GM12878 (cell line): ENCODE results near the gene BLACAT1. TPM values are rescaled to one million over a fixed set of nuclear protein-coding genes. Genes with fewer than 3 reads are reported as not detected.

Experiments
- ATAC-seq: fragments of 200-7000 bp; cut with Tn5 transposase; 3 replicates; pipeline ENCODE4 v1.9.1; 2020; ENCODE audit warnings: mild to moderate bottlenecking, moderate library complexity
- BruUV-seq: library from RNA; stranded (reverse); fragments of 400-500 nt; replicated peaks from 2 replicates; lab custom pipeline; 2021; lab: Mats Ljungman, UMichigan
- CTCF ChIA-PET: fragments of 300-600 bp; sonication (Branson Sonifier 250); formaldehyde crosslinking; extraction: SDS; loops from one replicate; lab custom pipeline; 2021; ENCODE audit warnings: inconsistent platforms; lab: Yijun Ruan, JAX
- POLR2A ChIA-PET: fragments of 350-600 bp; formaldehyde crosslinking; extraction: SDS; loops from one replicate; lab custom pipeline; 2021; ENCODE audit warnings: inconsistent platforms; lab: Charles Lee
- RAD21 ChIA-PET: fragments of 300-600 bp; sonication (Branson Sonifier 250); formaldehyde crosslinking; loops from one replicate; lab custom pipeline; 2023; ENCODE audit warnings: antibody characterized with exemption; ENCODE audit not compliant: unreplicated experiment; lab: Charles Lee
- SMC1A ChIA-PET: fragments of 300-600 bp; sonication (Branson Sonifier 250); formaldehyde crosslinking; loops from one replicate; lab custom pipeline; 2023; ENCODE audit not compliant: unreplicated experiment, uncharacterized antibody; lab: Charles Lee
- DNase-seq: peaks from one replicate; pipeline ENCODE4 v3.0.0-alpha.2; 2011; ENCODE audit warnings: low read depth, low spot score
- FAIRE-seq: peaks from 3 replicates; lab custom pipeline; 2011; peaks lifted over from hg19 to GRCh38; lab: Jason Lieb, UNC
- H2AFZ ChIP-seq: 2 replicates; pipeline ENCODE4 v1.6.0; 2011; ENCODE audit warnings: low read depth, low read length, control low read depth; ENCODE audit not compliant: control insufficient read depth
- H3K27ac ChIP-seq: 2 replicates; pipeline ENCODE4 v1.5.1; 2011; ENCODE audit warnings: control low read depth; ENCODE audit not compliant: control insufficient read depth, insufficient read depth
- H3K27me3 ChIP-seq, 2 experiments: replicated peaks in 1 of 2; 2 replicates each; pipeline versions ENCODE4 v1.6.0 to v1.6.1; 2011; ENCODE audit warnings: low read length in 1 of 2; ENCODE audit not compliant: control insufficient read depth in 2 of 2, insufficient read depth in 2 of 2
- H3K36me3 ChIP-seq, 2 experiments: 2 replicates each; pipeline ENCODE4 v1.5.1; 2011; ENCODE audit warnings: low read length in 1 of 2; ENCODE audit not compliant: control insufficient read depth in 2 of 2, insufficient read depth in 2 of 2
- H3K4me1 ChIP-seq: 2 replicates; pipeline ENCODE4 v1.6.1; 2011; ENCODE audit warnings: mild to moderate bottlenecking, low read length, moderate library complexity, mixed read lengths; ENCODE audit not compliant: control insufficient read depth, insufficient read depth
- H3K4me2 ChIP-seq: 2 replicates; pipeline ENCODE4 v1.6.0; 2011; ENCODE audit warnings: control low read depth; ENCODE audit not compliant: control insufficient read depth, insufficient read depth
- H3K4me3 ChIP-seq: fragments of 200-600 bp; sonication (generic); 2 replicates; pipeline ENCODE4 v1.5.1; 2016
- H3K79me2 ChIP-seq: 2 replicates; pipeline ENCODE4 v1.6.0; 2011; ENCODE audit warnings: low read length; ENCODE audit not compliant: control insufficient read depth, insufficient read depth
- H3K9ac ChIP-seq: 2 replicates; pipeline ENCODE4 v1.8.0; 2011; ENCODE audit warnings: low read length, control low read depth, mixed read lengths; ENCODE audit not compliant: control insufficient read depth, insufficient read depth
- H3K9me3 ChIP-seq: replicated peaks from 3 replicates; pipeline ENCODE4 v1.5.1; 2011; ENCODE audit warnings: mild to moderate bottlenecking, low read length; ENCODE audit not compliant: control insufficient read depth, insufficient read depth
- H4K20me1 ChIP-seq: 2 replicates; pipeline ENCODE4 v1.6.0; 2011; ENCODE audit not compliant: control insufficient read depth, insufficient read depth
- ATF7 ChIP-seq: fragments of 450-650 bp; IDR thresholded peaks from 2 replicates; pipeline ENCODE4 v1.6.1; 2016; ENCODE audit warnings: low read depth, mild to moderate bottlenecking
- HCFC1 ChIP-seq: fragments of 150-350 bp; IDR thresholded peaks from 2 replicates; pipeline ENCODE4 v1.6.1; 2014; ENCODE audit warnings: low read length
- HDGF ChIP-seq: fragments of 450-650 bp; IDR thresholded peaks from 2 replicates; pipeline ENCODE4 v1.6.1; 2016; ENCODE audit warnings: antibody characterized with exemption
- KDM1A ChIP-seq: fragments of 200-600 bp; sonication (generic); IDR thresholded peaks from 2 replicates; pipeline ENCODE4 v1.6.1; 2016; ENCODE audit warnings: borderline replicate concordance
- LARP7 ChIP-seq: fragments of 450-650 bp; IDR thresholded peaks from 2 replicates; pipeline ENCODE4 v1.6.1; 2017; ENCODE audit warnings: mild to moderate bottlenecking
- MEF2B ChIP-seq: fragments of 450-650 bp; IDR thresholded peaks from 2 replicates; pipeline ENCODE4 v1.6.1; 2018; ENCODE audit warnings: mild to moderate bottlenecking, moderate library complexity; ENCODE audit not compliant: partially characterized antibody, poor library complexity, severe bottlenecking
- NFYA ChIP-seq: IDR thresholded peaks from 2 replicates; pipeline ENCODE4 v1.6.1; 2011; ENCODE audit warnings: low read depth, mild to moderate bottlenecking, low read length, improper control_type of control experiment, borderline replicate concordance
- POLR2AphosphoS2 ChIP-seq: IDR thresholded peaks from 2 replicates; pipeline ENCODE4 v1.6.1; 2011; ENCODE audit warnings: low read depth, mild to moderate bottlenecking, low read length, improper control_type of control experiment, moderate library complexity
- POU2F2 ChIP-seq: IDR thresholded peaks from 3 replicates; pipeline ENCODE4 v1.6.1; 2011; ENCODE audit warnings: low read depth, mild to moderate bottlenecking, low read length, borderline replicate concordance
- SREBF2 ChIP-seq: IDR thresholded peaks from 2 replicates; pipeline ENCODE4 v1.6.1; 2012; ENCODE audit warnings: mild to moderate bottlenecking, low read length
- TAF1 ChIP-seq: IDR thresholded peaks from 2 replicates; pipeline ENCODE4 v1.6.1; 2011; ENCODE audit warnings: mild to moderate bottlenecking, low read depth, low read length, borderline replicate concordance
- TBL1XR1 ChIP-seq: IDR thresholded peaks from 2 replicates; pipeline ENCODE4 v1.6.1; 2012; ENCODE audit warnings: low read depth, low read length, improper control_type of control experiment
- YY1 ChIP-seq: IDR thresholded peaks from 2 replicates; pipeline ENCODE4 v1.6.1; 2011; ENCODE audit warnings: low read depth, mild to moderate bottlenecking, low read length
- ZNF274 ChIP-seq: IDR thresholded peaks from one replicate; pipeline ENCODE4 v1.8.0; 2011; ENCODE audit not compliant: insufficient read length, insufficient read depth
- WGBS: methylation state at CpG from one replicate; pipeline ENCODE4 v1.1.6; 2016; ENCODE audit warnings: low lambda C conversion rate; ENCODE audit not compliant: insufficient replicate concordance, insufficient coverage; ENCODE audit errors: missing lambda C conversion rate; 5-methylcytosine and 5-hydroxymethylcytosine counted together
- in situ Hi-C: fragments of 300-500 bp; cut with MboI; formaldehyde crosslinking; loops from 9 replicates; pipeline ENCODE4 v1.14.3; 2018; ENCODE audit warnings: mixed read lengths
- intact Hi-C: fragments of 100-400 bp; cut with micrococcal nuclease; formaldehyde crosslinking; loops from one replicate; pipeline ENCODE4 v1.14.2; 2022; ENCODE audit not compliant: unreplicated experiment
- polyA plus RNA-seq, 11 experiments: library from polyadenylated mRNA; depleted of rRNA in 4 of 11; unstranded in 6 of 11; stranded (reverse) in 5 of 11; fragments of >200 nt; fragmentation: Nextera tagmentation in 4 of 11; fragmentation: Illumina TruSeq in 1 of 11; extraction: Ambion mirVana in 4 of 11; extraction: Trizol in 1 of 11; gene quantifications; 1 replicate in 1 of 11; 2 replicates in 10 of 11; pipeline versions ENCODE4 v1.2.1 to v1.2.3, GENCODE V29; 2011 to 2016; ENCODE audit warnings: inconsistent platforms in 2 of 11, missing spikeins in 2 of 11, low read depth in 1 of 11
- total RNA-seq, 4 experiments: library from RNA; depleted of rRNA in 3 of 4; stranded (reverse); fragments of >200 nt in 3 of 4; fragmentation: Illumina TruSeq in 1 of 4; extraction: Trizol in 1 of 4; gene quantifications; 2 replicates each; pipeline versions ENCODE4 v1.2.1 to v1.2.3, GENCODE V29; 2013 to 2021
- TF ChIP-seq, protein P1 (sequence below): fragments of 450-650 bp; IDR thresholded peaks from 2 replicates; pipeline ENCODE4 v1.6.1; 2017; ENCODE audit warnings: mild to moderate bottlenecking, low read depth, inconsistent platforms; ENCODE audit not compliant: poor library complexity, severe bottlenecking
- TF ChIP-seq, protein P2 (sequence below): IDR thresholded peaks from 2 replicates; pipeline ENCODE4 v1.6.1; 2011; ENCODE audit warnings: borderline replicate concordance, low read depth, mild to moderate bottlenecking, moderate library complexity, mixed read lengths, low read length; ENCODE audit not compliant: insufficient read depth; ENCODE audit errors: extremely low read length

Gene BLACAT1
- total and polyA plus RNA-seq, 10 of the 15 experiments (the other 5 are each of a cell fraction or from before 2014, with no cell fraction given), result 0.04 to 1.6 (median 0.15) TPM; not detected in 1

DNA sequence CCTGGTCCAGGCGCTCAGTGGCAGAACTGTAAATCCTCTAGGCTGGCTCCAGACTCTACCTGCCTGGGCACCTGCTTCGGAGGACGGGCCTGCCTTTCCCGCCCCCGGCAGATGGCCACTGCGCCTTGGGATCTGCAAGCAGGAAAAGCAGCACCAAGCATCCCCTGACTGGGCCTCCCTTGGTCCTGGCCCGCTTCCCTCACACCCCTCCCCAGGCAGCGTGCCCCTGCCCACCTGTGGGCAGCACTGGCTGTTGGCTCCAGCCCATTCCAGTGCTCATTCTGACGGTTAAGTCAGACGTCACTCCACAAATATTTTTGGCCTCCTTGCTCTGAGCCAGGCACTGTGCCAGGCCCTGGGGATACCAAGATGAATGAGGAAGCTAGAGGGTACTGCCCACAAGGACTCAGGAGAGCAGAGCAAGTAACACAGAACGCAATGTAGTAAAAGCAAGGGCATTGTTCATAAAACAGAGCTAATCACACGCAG lies 22.0 kb upstream of the BLACAT1 start:
- Histone ChIP-seq H3K27ac (no peak overlapping the region), H3K27me3 (peaks cover 0 to 2% of the 10 kb centered on the region in 2 experiments; a peak in 1 of 4 replicates), H3K4me3 (no peak overlapping the region), H3K9ac (no peak overlapping the region), H3K9me3 (peaks cover 10% of the 10 kb centered on the region), H3K79me2 (no peaks in the 10 kb centered on the region), H3K36me3 (no peaks in the 10 kb centered on the region), H4K20me1 (no peaks in the 10 kb centered on the region), H3K4me1 (peaks cover 25% of the 10 kb centered on the region), H2AFZ (no peak overlapping the region), H3K4me2 (no peak overlapping the region)
- WGBS, result 53% methylated on average over 9 of the region's 12 CpGs
- intact Hi-C loops (no loop called here), in situ Hi-C loops (no loop called here)
- ATAC-seq (no peak), DNase-seq (no peak), FAIRE-seq (no peak)
- POLR2A ChIA-PET, result interaction anchor here (0.9 to 1.4 kb wide), 5 partner anchors 21 to 153 kb away, joined by 3 to 4 read pairs (median 3); partner anchors contain the start of gene BLACAT1
- CTCF ChIA-PET, result interaction anchor here (1.1 to 12.4 kb wide), 13 partner anchors 9 to 164 kb away, joined by 3 to 191 read pairs (median 5); no protein-coding TSS in a partner anchor
- TF ChIP-seq ZNF274 (no peak), TBL1XR1 (no peak), YY1 (no peak), POU2F2 (no peak), ATF7 (no peak), TAF1 (no peak), HDGF (no peak), LARP7 (no peak), KDM1A (no peak), NFYA (no peak), HCFC1 (no peak), MEF2B (no peak), POLR2AphosphoS2 (no peak), SREBF2 (no peak)
- TF ChIP-seq, protein P1, sequence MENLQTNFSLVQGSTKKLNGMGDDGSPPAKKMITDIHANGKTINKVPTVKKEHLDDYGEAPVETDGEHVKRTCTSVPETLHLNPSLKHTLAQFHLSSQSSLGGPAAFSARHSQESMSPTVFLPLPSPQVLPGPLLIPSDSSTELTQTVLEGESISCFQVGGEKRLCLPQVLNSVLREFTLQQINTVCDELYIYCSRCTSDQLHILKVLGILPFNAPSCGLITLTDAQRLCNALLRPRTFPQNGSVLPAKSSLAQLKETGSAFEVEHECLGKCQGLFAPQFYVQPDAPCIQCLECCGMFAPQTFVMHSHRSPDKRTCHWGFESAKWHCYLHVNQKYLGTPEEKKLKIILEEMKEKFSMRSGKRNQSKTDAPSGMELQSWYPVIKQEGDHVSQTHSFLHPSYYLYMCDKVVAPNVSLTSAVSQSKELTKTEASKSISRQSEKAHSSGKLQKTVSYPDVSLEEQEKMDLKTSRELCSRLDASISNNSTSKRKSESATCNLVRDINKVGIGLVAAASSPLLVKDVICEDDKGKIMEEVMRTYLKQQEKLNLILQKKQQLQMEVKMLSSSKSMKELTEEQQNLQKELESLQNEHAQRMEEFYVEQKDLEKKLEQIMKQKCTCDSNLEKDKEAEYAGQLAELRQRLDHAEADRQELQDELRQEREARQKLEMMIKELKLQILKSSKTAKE, result no peak
- TF ChIP-seq, protein P2, sequence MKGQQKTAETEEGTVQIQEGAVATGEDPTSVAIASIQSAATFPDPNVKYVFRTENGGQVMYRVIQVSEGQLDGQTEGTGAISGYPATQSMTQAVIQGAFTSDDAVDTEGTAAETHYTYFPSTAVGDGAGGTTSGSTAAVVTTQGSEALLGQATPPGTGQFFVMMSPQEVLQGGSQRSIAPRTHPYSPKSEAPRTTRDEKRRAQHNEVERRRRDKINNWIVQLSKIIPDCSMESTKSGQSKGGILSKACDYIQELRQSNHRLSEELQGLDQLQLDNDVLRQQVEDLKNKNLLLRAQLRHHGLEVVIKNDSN, result no peak
- RAD21 ChIA-PET, result interaction anchor here (0.8 to 5.3 kb wide), 7 partner anchors 37 to 180 kb away, joined by 4 to 42 read pairs (median 5); no protein-coding TSS in a partner anchor
- no TSS peak for BruUV-seq
- SMC1A ChIA-PET, result interaction anchor here (0.6 to 5.7 kb wide), 10 partner anchors 8 to 248 kb away, joined by 3 to 35 read pairs (median 4); no protein-coding TSS in a partner anchor
